Left forelimb (tissue), 1 donor: Measurements from ENCODE around the gene CUEDC2.
"Not testable (repeated sequence)": the region's sequence is repeated elsewhere in the genome, so short reads cannot be mapped to it uniquely, and the experiment has no call there.

Source experiments
- DNase-seq: peaks from one replicate; pipeline ENCODE4 v3.0.0-alpha.2; 2018; ENCODE audit warnings: low spot score

Gene CUEDC2

DNA sequence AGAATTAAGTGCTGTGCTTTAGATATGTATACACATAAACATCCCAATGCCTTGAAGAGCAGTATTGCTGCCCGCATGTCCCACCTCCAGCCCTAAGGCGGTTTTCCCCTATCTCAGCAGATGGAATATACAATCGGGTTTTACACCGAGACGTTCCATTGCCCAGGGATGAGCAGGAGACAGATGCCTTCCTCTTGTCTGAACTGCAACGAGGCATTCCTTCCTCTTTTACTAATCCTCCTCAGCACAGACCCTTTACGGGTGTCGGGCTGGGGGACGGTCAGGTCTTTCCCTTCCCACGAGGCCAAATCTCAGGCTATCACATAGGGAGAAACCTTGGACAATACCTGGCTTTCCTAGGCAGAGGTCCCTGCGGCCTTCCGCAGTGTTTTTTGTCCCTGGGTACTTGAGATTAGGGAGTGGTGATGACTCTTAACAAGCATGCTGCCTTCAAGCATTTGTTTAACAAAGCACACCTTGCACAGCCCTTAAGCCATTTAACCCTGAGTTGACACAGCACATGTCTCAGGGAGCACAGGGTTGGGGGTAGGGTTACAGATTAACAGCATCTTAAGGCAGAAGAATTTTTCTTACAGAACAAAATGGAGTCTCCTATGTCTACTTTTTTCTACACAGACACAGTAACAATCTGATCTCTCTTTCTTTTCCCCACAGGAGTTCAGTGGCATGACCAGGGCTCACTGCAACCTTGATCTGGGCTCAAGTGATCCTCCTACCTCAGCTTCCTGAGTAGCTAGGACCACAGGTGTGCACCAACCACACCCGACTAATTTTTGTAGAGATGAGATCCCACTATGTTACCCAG lies 22.5 kb upstream of the CUEDC2 start:
- not testable (repeated sequence) for DNase-seq

DNA sequence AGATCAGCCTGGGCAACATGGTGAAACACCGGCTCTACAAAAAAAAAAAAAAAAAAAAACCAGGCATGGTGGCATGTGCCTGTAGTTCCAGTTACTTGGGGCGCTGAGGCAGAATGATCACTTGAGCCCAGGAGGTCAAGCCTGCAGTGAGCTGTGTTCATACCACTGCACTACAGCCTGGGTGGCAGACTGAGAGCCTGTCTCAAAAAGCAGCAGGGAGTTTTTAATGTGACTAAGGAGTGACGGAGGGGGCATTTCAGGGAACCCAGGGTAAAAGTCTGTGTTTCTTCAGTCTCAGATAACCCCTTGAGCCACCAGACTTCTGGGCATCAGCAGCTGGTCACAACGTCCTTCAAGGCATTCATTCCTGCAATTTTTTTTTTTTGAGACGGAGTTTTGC lies 21.1 kb upstream of the CUEDC2 start:
- DNase-seq: no peak

- no peak for DNase-seq
Observed at GRCh38 chr10:102452672-102453340, 20.4 kb upstream of the CUEDC2 start.

GRCh38 chr10:102451105-102451969 lies 19.0 kb upstream of the CUEDC2 start, which contains the start of gene C10orf95:
Gene C10orf95 (minus strand): TSS chr10:102451543. CDS start chr10:102451093, 450 bp downstream.
- DNase-seq: no peak

DNA sequence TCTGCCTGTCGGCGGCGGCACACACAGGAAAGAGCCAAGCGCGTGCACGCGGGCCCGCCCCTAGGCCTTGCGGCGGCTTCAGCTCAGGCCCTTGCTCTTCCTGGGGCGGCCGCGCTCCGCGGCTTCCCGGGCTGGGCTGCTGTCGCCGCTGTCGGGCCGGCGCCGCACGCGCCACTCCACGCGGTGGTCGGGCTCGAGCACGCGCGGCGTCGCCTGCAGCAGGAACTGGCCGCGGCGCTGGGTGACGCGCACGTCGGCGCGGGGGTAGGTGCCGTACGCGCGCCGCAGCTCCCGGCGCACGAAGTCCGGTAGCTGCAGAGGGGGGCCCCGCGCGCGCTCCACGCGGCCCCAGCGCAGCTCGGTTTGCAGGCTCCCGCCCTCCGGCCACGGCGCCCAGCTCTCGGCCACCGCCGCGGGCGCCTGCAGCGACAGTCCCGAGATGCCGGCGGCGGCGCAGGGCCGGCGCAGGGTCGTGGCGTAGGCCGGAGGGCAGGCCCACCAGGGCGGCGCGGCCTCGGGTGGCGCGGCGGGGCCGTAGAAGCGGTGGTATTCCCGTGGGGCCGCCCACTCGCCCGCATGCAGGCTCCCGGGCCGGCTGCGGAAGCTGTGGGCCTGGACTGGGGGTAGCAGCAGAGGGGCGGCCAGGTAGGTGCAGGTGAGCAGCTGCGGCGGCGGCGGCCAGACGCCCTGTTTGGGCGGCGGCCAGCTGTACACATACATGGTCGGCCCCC lies 18.2 kb upstream of the CUEDC2 start:
- DNase-seq: peak; percentile 91

- DNase-seq: no peak
Observed at GRCh38 chr10:102450124-102450373, 17.7 kb upstream of the CUEDC2 start.

DNA sequence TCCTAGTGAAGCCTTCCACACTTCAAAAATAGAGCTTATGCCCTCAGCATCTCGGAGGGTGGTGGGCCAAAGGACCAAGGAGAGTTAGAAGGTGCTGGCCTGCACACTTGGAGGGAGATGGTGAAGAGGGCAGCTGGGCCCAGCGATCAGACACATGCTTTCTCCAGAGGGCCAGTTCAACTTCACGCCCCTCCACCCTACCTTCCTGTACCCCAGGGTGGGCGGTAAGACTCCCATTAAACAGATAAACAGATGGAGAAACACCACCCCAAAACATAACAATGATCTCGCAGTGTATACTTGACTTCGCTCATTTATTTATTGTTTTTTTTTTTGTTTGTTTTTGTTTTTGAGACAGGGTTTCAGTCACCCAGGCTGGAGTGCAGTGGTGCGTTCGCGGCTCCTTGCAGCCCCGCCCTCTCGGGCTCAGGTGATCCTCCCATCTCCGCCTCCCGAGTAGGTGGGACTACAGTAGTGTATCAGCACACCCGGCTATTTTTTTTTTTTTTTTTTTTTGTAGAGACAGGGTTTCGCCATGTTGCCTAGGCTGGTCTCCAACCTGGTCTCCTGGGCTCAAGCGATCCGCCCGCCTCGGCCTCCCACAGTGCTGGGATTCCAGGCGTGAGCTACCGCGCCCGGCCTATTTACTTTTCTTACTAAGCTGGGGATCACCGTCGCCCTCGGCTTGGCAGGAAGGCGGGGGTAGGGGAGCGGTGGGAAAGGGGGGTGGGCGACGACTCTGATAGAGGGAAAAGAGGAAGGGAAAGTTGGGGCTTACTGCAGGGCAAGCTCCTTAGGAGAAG lies 17.1 kb upstream of the CUEDC2 start:
- DNase-seq: no peak

DNA sequence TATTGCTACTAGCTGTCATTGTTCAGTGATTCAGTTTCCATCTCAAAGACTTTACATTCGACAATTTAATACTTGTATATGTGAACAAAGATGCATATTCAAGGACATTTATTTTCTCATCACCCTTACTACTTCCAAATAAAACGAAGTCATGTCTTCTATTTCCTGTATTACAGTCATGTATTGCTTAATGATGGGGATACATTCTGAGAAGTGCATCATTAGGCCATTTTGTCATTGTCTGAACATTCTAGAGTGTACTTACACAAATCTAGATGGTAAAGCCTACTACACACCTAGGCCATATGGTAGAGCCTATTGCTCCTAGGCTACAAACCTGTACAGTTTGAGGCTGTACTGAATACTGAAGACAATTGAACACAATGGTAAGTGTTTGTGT lies 12.5 kb upstream of the CUEDC2 start:
- no peak for DNase-seq

DNA sequence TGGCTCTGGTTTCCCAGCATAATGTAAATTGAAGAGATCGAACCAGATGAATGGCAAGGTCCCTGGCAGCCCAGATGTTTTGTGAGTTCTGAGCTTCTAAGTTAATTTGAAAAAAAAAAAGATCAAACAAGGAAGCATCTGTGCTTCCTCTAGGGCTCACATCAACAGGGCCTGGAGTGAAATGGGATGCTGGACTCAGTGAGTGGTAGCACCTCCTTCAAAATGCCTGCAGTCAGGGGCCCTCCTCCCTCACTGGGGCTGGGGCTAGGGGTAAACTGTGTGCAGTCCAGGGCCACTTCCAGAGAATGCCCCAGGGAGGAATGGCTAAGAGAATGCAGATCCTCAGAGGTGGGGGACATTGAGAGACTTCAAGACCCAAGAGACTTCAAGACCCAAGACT lies 6.0 kb upstream of the CUEDC2 start:
- no peak for DNase-seq

- DNase-seq: no peak
Observed at GRCh38 chr10:102437515-102437914, 5.1 kb upstream of the CUEDC2 start.

- no peak for DNase-seq
Observed at GRCh38 chr10:102436312-102436711, 3.9 kb upstream of the CUEDC2 start.

- no peak for DNase-seq
Observed at GRCh38 chr10:102435529-102436233, 3.3 kb upstream of the CUEDC2 start.

DNA sequence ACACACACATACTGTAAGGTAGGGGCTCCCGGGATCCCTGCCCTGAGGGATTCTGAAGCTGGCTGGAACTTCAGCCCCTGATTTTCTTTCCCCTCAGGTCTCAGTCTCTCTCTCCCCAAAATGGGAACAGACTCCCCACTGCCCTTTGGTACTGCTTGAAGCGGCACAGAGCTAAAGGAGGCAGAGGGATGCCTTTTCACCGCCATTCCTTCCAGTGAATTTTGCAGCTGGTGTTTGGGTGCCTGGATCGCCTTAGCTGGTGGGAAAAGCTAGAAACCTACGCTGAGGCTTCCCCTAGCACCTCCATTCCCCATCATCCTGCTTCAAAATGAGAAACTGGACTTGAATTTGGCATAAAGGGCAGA lies 2.7 kb upstream of the CUEDC2 start:
- DNase-seq: no peak

GRCh38 chr10:102434394-102435132 lies 2.2 kb upstream of the CUEDC2 start:
- no peak for DNase-seq

DNA sequence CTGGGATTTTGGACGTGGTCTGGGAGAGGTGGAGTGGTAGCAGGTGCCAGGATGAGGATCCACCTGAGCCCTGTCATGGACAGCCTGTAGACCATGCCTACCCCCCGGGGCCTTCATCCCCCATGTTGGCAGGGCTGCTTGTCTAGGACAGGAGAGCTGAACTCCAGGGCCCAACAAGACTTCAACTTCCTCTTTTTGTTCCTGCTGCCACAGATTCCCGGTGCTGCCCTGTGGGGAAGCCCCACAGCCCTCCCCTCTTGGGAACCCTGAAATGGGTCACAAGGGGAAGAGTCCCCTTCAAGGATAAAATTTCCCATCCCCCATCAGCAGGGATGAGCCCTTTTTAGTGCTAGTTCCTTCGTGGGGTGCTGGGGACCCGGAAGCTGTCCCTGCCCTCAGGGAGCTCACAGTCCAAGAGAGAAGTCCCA lies 1.3 kb upstream of the CUEDC2 start:
- DNase-seq: no peak

- no peak for DNase-seq
Observed at GRCh38 chr10:102431452-102432124, 786 bp downstream of the CUEDC2 start.

- DNase-seq: no peak
Observed at GRCh38 chr10:102429468-102429867, 2.9 kb downstream of the CUEDC2 start.

DNA sequence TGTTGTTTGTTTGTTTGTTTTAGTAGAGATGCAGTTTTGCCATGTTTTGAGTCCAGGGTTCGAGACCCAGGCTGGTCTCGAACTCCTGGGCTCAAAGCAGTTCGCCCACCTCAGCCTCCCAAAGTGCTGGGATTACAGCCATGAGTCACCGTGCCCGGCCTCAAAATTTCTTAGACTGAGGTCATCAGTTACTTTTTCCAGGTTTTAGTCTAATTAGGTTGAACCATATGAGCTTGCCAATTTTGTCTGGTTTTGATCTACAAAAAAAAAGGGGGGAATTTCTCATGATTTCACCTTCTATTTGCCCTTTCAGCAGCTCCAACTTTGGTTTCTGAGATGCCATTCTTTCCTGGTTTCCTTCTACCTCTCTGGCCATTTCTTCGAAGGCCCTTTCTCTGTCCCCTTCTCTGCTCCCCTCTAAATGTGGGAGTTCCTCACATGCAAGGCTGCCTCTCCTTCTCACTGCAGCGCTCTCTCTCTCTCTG lies 5.5 kb downstream of the CUEDC2 start:
- DNase-seq: no peak

DNA sequence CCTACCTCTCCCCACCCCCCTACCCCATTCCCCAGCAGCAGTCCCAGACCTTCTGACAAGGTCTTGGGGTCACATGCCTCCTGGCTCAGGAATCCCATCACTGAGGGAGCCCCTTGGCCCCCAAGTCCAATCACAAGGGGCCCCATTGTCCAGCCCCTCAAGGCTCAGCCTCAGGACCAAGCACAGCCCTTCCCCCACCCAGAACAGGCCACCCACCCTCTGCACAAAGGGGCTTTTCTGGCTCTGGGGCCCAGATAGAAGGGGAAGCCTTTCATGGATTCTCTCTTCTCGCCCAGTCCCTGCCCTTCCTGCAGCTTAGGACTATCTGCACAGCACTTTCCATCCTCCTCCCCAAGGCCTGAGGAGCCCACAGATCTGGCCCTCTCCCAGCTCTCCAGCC lies 6.9 kb downstream of the CUEDC2 start:
- DNase-seq: no peak
